H9 (cell line): Measurements from ENCODE around the gene SASS6. TPM values are rescaled to one million over a fixed set of nuclear protein-coding genes. Genes with fewer than 3 reads are reported as not detected.

Experiments used
- DNase-seq: peaks from one replicate; pipeline ENCODE4 v3.0.0-alpha.2; 2017
- H2AFZ ChIP-seq: one replicate; pipeline ENCODE4 v1.6.1; 2013; ENCODE audit warnings: mild to moderate bottlenecking, low read length, control low read depth, moderate library complexity
- H2AK5ac ChIP-seq: 2 replicates; pipeline ENCODE4 v1.6.1; 2013; ENCODE audit warnings: low read length, control low read depth, mixed read lengths; ENCODE audit not compliant: insufficient read length
- H2BK120ac ChIP-seq: one replicate; pipeline ENCODE4 v1.6.1; 2013; ENCODE audit warnings: low read depth, mild to moderate bottlenecking, low read length, control low read depth, inconsistent platforms; ENCODE audit not compliant: poor library complexity, severe bottlenecking
- H2BK12ac ChIP-seq: 2 replicates; pipeline ENCODE4 v1.6.1; 2013; ENCODE audit warnings: low read length, control low read depth, mixed read lengths, low read depth; ENCODE audit not compliant: insufficient read length
- H2BK15ac ChIP-seq: 2 replicates; pipeline ENCODE4 v1.6.1; 2013; ENCODE audit warnings: low read depth, low read length, control low read depth
- H2BK20ac ChIP-seq: one replicate; pipeline ENCODE4 v1.6.1; 2013; ENCODE audit warnings: low read depth, mild to moderate bottlenecking, low read length, control low read depth, inconsistent platforms; ENCODE audit not compliant: poor library complexity, severe bottlenecking
- H2BK5ac ChIP-seq: 2 replicates; pipeline ENCODE4 v1.6.1; 2013; ENCODE audit warnings: low read length, control low read depth, mixed read lengths; ENCODE audit not compliant: insufficient read length
- H3K14ac ChIP-seq: 2 replicates; pipeline ENCODE4 v1.6.1; 2013; ENCODE audit warnings: low read length, control low read depth; ENCODE audit not compliant: insufficient read depth
- H3K18ac ChIP-seq: 2 replicates; pipeline ENCODE4 v1.6.1; 2013; ENCODE audit warnings: low read depth, mild to moderate bottlenecking, mixed read lengths, low read length, control low read depth; ENCODE audit not compliant: insufficient read length
- H3K23ac ChIP-seq: 2 replicates; pipeline ENCODE4 v1.6.1; 2013; ENCODE audit warnings: low read length, control low read depth, mixed read lengths, low read depth; ENCODE audit not compliant: insufficient read length
- H3K23me2 ChIP-seq: 2 replicates; pipeline ENCODE4 v1.6.1; 2013; ENCODE audit warnings: low read depth, mild to moderate bottlenecking, mixed read lengths, low read length, control low read depth; ENCODE audit not compliant: insufficient read length, poor library complexity, severe bottlenecking
- H3K27ac ChIP-seq: 2 replicates; pipeline ENCODE4 v1.5.1; 2013; ENCODE audit warnings: low read length, control low read depth, mixed read lengths, low read depth; ENCODE audit not compliant: insufficient read length
- H3K27me3 ChIP-seq: 2 replicates; pipeline ENCODE4 v1.6.1; 2013; ENCODE audit warnings: low read length, control low read depth, inconsistent platforms; ENCODE audit not compliant: insufficient read depth
- H3K4ac ChIP-seq: 2 replicates; pipeline ENCODE4 v1.6.1; 2013; ENCODE audit warnings: low read depth, mild to moderate bottlenecking, control low read depth, inconsistent platforms, low read length, moderate library complexity
- H3K4me1 ChIP-seq: 2 replicates; pipeline ENCODE4 v1.6.1; 2013; ENCODE audit warnings: low read length, control low read depth, inconsistent platforms; ENCODE audit not compliant: insufficient read depth
- H3K4me2 ChIP-seq: 2 replicates; pipeline ENCODE4 v1.6.1; 2013; ENCODE audit warnings: low read length, control low read depth, mixed read lengths; ENCODE audit not compliant: insufficient read length, insufficient read depth
- H3K56ac ChIP-seq: 2 replicates; pipeline ENCODE4 v1.6.1; 2013; ENCODE audit warnings: low read depth, mild to moderate bottlenecking, mixed read lengths, low read length, control low read depth; ENCODE audit not compliant: insufficient read length
- H3K79me1 ChIP-seq: 2 replicates; pipeline ENCODE4 v1.6.1; 2013; ENCODE audit warnings: low read depth, mild to moderate bottlenecking, moderate library complexity, low read length, control low read depth, inconsistent platforms; ENCODE audit not compliant: insufficient read depth, poor library complexity, severe bottlenecking
- H3K79me2 ChIP-seq: 2 replicates; pipeline ENCODE4 v1.6.1; 2013; ENCODE audit warnings: low read length, control low read depth, inconsistent platforms; ENCODE audit not compliant: insufficient read depth
- H3K9ac ChIP-seq: 2 replicates; pipeline ENCODE4 v1.6.1; 2013; ENCODE audit warnings: low read length, control low read depth, mixed read lengths; ENCODE audit not compliant: insufficient read length; ENCODE audit errors: extremely low read depth
- H3K9me3 ChIP-seq: one replicate; pipeline ENCODE4 v1.6.1; 2013; ENCODE audit warnings: low read depth, low read length, inconsistent platforms; ENCODE audit not compliant: control insufficient read depth
- H3T11ph ChIP-seq: one replicate; pipeline ENCODE4 v1.6.1; 2013; ENCODE audit warnings: mild to moderate bottlenecking, low read length, control low read depth, inconsistent platforms
- H4K20me1 ChIP-seq: one replicate; pipeline ENCODE4 v1.6.1; 2013; ENCODE audit not compliant: control insufficient read depth, insufficient read length, insufficient read depth
- H4K5ac ChIP-seq: 2 replicates; pipeline ENCODE4 v1.6.1; 2013; ENCODE audit warnings: low read depth, mild to moderate bottlenecking, mixed read lengths, low read length, control low read depth; ENCODE audit not compliant: insufficient read length
- H4K8ac ChIP-seq: replicated peaks from 2 replicates; pipeline ENCODE4 v1.6.1; 2013; ENCODE audit warnings: low read length, control low read depth, mixed read lengths, low read depth; ENCODE audit not compliant: insufficient read length
- H4K91ac ChIP-seq: 2 replicates; pipeline ENCODE4 v1.6.1; 2013; ENCODE audit warnings: low read depth, mild to moderate bottlenecking, moderate library complexity, mixed read lengths, low read length, control low read depth; ENCODE audit not compliant: insufficient read length
- H3K27ac Mint-ChIP-seq, 3 experiments: 2 replicates in 2 of 3; 3 replicates in 1 of 3; pipeline ENCODE4 v1.8.0; 2020 to 2021; ENCODE audit warnings: mixed read lengths in 3 of 3, mild to moderate bottlenecking in 1 of 3, moderate library complexity in 1 of 3
- H3K27me3 Mint-ChIP-seq: 2 replicates; pipeline ENCODE4 v1.8.0; 2021; ENCODE audit warnings: low read depth, mild to moderate bottlenecking, moderate library complexity, mixed read lengths
- H3K36me3 Mint-ChIP-seq, 3 experiments: 2 replicates in 2 of 3; 3 replicates in 1 of 3; pipeline ENCODE4 v1.8.0; 2020 to 2021; ENCODE audit warnings: low read depth in 3 of 3, mixed read lengths in 3 of 3; ENCODE audit not compliant: insufficient read depth in 1 of 3
- H3K4me1 Mint-ChIP-seq, 2 experiments: 2 replicates each; pipeline ENCODE4 v1.8.0; 2020; ENCODE audit warnings: mixed read lengths in 2 of 2
- H3K4me3 Mint-ChIP-seq, 2 experiments: 2 replicates in 1 of 2; 3 replicates in 1 of 2; pipeline ENCODE4 v1.8.0; 2020 to 2021; ENCODE audit warnings: mild to moderate bottlenecking in 2 of 2, mixed read lengths in 2 of 2, moderate library complexity in 1 of 2
- H3K9me3 Mint-ChIP-seq, 2 experiments: 2 replicates in 1 of 2; 3 replicates in 1 of 2; pipeline ENCODE4 v1.8.0; 2020; ENCODE audit warnings: mild to moderate bottlenecking in 2 of 2, mixed read lengths in 2 of 2, moderate library complexity in 1 of 2
- WGBS: extraction: QIAGEN DNeasy Blood & Tissue Kit; methylation state at CpG from one replicate; pipeline ENCODE4 v1.1.7; 2013; ENCODE audit warnings: missing lambda C conversion rate, low lambda C conversion rate, mixed read lengths; ENCODE audit not compliant: insufficient read length; ENCODE audit errors: extremely low coverage; 5-methylcytosine and 5-hydroxymethylcytosine counted together
- total RNA-seq: library from RNA; stranded (reverse); gene quantifications from 2 replicates; pipeline ENCODE4 v1.2.1, GENCODE V29; 2021
- TF ChIP-seq, protein P1 (sequence below): fragments of 200-600 bp; sonication (generic); conservative IDR thresholded peaks from 3 replicates; pipeline ENCODE4 v1.8.0; 2021; ENCODE audit warnings: antibody characterized with exemption, mild to moderate bottlenecking

The SASS6 gene
- total RNA-seq, 1 experiment from 2014 or later: 15.2 TPM

DNA sequence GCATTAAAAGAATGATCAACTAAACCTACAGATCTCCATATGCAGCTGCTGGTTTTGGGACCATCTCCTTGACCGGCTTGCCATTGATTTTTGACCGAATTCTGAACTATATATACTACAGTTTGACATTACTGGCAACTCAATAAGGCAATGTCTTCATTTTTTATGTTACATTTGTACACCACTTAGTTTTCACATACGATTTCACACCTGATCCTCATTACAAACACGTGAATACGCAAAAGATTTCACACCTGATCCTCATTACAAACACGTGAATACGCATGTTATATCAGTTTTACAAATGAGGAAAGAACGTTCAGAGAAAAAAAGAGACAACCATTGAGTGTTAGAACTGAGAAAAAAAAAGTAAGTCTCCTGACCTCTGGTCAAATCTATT lies 1.1 kb downstream of the SASS6 start:
- Histone ChIP-seq H4K20me1 (no peaks in the 10 kb centered on the region), H3K23me2 (peaks cover 2% of the 10 kb centered on the region), H3K27ac (no peak overlapping the region), H4K91ac (no peak overlapping the region), H3K79me2 (peaks cover 16% of the 10 kb centered on the region; the same call in 1 of the 2 replicates), H4K5ac (no peak overlapping the region), H2BK120ac (no peak overlapping the region), H3K9me3 (no peaks in the 10 kb centered on the region), H3K79me1 (peaks cover 8% of the 10 kb centered on the region), H3K9ac (peak overlapping the region; percentile 97), H2AFZ (no peak overlapping the region), H3K4me1 (no peaks in the 10 kb centered on the region), H3K14ac (no peak overlapping the region), H3K18ac (no peak overlapping the region), H4K8ac (no peak overlapping the region), H3K4me2 (peak overlapping the region; percentile 70), H2AK5ac (no peak overlapping the region), H3K4ac (no peak overlapping the region), H3K27me3 (no peaks in the 10 kb centered on the region), H2BK20ac (no peak overlapping the region), H3K56ac (no peak overlapping the region), H2BK5ac (no peak overlapping the region), H2BK12ac (no peak overlapping the region), H3T11ph (no peak overlapping the region), H3K23ac (no peak overlapping the region), H2BK15ac (no peak overlapping the region)
- no peaks in the 10 kb centered on the region; a peak in 1 of 5 replicates for H3K9me3 Mint-ChIP-seq
- no peak overlapping the region; a peak in 2 of 7 replicates for H3K27ac Mint-ChIP-seq
- no peak for DNase-seq
- peaks cover 0 to 3% (median 0%) of the 10 kb centered on the region in 3 experiments; a peak in 1 of 7 replicates for H3K36me3 Mint-ChIP-seq
- TF ChIP-seq, protein P1, sequence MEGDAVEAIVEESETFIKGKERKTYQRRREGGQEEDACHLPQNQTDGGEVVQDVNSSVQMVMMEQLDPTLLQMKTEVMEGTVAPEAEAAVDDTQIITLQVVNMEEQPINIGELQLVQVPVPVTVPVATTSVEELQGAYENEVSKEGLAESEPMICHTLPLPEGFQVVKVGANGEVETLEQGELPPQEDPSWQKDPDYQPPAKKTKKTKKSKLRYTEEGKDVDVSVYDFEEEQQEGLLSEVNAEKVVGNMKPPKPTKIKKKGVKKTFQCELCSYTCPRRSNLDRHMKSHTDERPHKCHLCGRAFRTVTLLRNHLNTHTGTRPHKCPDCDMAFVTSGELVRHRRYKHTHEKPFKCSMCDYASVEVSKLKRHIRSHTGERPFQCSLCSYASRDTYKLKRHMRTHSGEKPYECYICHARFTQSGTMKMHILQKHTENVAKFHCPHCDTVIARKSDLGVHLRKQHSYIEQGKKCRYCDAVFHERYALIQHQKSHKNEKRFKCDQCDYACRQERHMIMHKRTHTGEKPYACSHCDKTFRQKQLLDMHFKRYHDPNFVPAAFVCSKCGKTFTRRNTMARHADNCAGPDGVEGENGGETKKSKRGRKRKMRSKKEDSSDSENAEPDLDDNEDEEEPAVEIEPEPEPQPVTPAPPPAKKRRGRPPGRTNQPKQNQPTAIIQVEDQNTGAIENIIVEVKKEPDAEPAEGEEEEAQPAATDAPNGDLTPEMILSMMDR: no peak
- WGBS: no CpG with 5 or more reads among the region's 8 CpGs
- H3K4me1 Mint-ChIP-seq: peaks cover 7 to 9% of the 10 kb centered on the region in 2 experiments
- no peaks in the 10 kb centered on the region for H3K27me3 Mint-ChIP-seq
- H3K4me3 Mint-ChIP-seq: peak overlapping the region; percentile 97 to 99
